GM21381 (cell line): ENCODE results near the gene IFIT5.
"Not testable (repeated sequence)": the region's sequence is repeated elsewhere in the genome, so short reads cannot be mapped to it uniquely, and the experiment has no call there.

Experiments
- ATAC-seq: cut with Tn5 transposase; IDR thresholded peaks from one replicate; pipeline ENCODE4 v1.9.1; 2021; ENCODE audit warnings: mild to moderate bottlenecking, moderate library complexity; ENCODE audit not compliant: unreplicated experiment

The IFIT5 gene

DNA sequence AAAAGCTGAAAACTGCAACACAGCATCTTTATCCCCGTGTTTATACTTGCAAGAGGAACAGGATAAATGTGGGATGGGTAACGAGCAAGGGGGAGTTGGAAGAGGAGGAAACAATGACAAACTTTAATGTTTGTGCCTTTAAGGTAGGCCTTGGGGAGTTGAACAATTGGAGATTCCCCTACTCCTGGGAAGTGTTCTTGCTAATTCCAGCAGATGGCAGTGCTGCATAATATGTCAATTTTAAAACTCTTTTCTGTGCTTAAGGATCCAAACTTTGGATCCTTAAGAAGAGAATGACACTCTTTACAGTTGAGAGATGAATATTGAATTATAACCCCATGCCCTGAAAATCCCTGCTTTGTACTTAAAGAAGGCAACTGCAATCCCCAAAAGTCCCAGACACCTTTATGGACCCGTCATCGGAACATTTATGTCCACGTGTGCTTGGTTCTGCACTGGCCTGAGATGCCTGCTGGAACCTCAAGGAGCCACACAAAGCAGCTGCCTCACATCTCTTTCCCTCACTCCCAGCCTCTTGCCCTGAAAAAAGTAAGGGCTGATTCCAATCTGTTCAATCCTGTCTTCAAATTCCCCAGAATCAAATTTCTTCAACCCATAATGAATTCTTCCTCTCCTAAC, 12.0 kb downstream of the IFIT5 start:
- ATAC-seq = no peak

DNA sequence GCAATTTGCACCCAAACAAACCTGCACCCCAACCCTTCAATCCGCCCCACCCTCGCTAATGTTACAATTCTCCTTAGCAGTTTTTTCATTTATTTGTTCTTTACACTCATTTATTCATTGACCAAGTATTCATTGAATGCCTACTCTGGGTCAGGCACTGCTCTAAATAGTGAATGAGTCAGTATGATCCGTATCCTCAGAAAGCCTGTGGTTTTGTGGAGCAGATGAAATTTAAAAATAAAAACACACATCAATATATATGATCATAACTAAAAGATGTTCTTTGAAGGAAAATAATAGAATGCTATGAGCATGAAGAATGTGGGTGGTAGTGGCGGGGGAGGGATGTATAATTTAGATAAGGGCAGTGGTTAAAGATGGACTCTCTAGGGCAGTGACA, 13.3 kb downstream of the IFIT5 start:
- no peak for ATAC-seq

DNA sequence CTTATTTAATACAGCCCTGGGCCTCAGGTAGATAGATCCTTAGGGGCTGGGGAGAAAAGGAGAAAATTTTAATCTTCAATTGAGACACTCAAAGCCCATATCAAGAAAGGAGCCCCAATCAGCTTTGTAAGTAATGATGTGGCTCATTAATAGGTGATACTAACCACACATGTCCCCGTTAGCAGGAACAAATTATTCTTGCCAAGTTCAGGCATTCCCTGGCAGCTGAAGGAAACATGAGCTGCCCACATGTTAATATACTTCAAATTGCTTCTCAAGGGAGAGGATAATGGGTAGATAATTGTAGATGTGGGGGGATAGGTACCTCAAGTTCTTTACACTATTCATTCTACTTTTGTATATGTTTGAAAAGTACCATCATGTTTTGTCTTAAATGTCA, 14.5 kb downstream of the IFIT5 start:
- no peak for ATAC-seq

DNA sequence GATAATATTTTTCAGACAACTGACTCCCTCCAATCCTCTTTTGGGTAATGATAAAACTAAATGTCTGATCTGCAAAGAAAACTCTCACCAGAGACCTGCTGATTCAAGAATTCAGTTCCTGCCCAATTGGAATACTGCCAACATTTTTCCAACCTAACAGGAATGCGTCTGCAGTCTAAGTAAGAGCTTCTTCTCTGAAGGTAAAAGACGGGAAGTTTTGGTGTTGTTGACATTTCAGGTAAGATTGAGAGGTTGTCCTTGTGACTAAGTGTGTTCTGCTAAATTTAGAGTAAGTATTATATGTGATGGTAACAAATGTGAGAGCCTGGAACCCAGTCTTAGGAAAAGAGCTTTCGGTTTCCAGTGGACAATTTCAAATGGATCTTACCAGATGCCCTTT, 17.6 kb downstream of the IFIT5 start:
- no peak for ATAC-seq

DNA sequence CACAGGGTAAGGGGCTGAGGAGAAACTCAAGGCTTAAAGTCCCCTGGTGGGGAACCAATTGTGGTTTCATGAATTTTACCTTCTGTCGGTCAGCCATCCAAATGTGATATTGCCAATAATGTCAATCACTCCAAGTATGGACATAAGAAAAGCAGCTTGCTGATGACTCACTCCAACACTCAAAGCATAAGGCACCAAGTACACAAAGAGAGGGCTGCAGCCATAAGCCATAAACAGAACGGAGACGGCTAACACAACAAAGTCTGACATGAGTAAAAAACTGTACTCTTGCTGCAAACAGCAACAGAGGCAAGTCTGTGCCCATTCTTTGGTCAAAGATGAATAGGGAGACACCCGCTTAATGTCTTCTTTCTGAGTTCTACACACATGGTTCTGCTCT, 24.2 kb downstream of the IFIT5 start:
- no peak for ATAC-seq

DNA sequence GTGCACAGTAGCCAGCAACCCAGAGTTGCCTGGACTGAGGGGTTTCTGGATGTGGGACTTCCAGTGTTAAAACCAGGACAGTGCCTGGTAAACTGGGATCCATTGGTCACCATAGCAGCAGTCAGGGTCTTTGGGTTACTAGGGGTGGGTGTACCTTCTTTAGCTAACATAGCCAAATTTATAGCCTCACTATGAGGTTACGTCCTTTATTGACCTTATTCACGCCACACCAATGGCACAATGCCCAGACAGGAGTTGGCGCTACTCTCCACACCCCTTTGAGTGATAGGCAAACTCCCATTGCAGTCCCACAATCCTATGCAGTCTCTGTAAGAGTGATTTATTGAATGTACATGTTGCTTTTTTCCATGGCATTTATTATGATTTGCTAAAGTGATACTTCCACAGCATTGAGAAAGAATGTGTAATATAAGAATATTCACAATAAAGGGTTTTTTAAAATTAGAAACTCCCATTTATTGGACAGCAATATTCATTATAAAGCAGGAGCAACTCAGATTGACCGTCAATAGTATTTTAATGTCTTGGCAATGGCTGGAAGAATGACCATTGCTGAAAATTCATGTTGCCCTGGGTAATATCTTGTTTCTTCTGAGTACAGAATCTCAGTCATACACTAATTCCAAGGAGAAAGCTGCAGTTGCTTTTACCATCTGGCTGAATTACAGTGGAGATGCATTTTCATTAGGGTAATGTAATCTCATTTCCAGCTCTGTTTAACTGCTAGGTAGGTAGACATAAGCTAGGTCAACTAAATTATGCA, 26.1 kb downstream of the IFIT5 start:
- no peak for ATAC-seq

DNA sequence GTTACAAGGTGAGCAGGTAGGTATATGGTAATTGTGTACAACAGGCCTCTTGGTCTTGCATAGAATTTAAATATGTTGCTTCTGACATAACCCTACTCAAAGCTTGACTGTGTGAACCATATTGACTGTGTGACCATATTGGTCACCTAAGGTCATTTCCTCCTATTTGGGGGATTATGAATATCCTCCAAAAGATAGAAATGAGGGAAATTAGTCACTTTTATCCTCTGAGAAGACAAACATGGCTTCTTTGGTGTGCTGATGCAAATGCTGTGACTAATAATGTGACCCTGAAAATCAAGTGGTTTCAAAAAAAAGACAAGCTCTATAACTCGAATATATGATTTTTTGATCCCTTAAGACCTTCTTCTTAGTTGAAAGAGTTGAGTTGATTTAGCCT, 27.9 kb downstream of the IFIT5 start:
- no peak for ATAC-seq

DNA sequence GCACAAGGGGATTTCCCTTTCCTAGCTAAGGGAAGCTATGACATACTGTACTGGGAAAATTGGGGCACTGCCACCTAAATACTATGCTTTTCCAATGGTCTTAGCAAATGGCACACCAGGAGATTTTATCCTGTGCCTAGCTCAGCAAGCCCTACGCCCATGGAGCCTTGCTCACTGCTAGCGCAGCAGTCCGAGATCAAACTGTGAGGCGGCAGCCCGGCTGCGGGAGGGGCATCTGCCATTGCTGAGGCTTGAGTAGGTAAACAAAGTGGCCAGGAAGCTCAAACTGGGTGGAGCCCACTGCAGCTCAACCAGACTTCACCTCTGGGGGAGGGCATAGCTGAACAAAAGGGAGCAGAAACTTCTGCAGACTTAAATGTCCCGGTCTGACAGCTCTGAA, 30.5 kb downstream of the IFIT5 start:
- ATAC-seq = not testable (repeated sequence)

DNA sequence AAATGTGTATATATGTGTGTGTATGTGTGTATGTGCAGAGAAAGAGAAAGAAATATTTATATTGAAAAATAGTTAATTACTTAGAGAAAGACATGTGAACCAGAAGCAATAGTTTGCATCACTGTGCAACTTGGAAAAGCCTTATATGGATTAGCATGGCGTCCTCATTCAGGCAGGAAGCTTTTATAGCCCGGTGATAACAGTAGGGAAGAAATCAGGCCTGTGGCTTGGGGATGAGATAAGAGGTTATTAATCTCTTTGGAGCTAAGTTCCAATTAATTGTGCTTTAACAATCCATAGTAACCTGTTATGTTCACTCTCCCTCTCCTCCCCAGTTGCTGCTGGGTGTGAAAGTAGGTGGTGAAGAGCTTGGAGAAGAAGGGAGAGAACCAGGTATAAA, 36.5 kb downstream of the IFIT5 start:
- ATAC-seq = no peak

DNA sequence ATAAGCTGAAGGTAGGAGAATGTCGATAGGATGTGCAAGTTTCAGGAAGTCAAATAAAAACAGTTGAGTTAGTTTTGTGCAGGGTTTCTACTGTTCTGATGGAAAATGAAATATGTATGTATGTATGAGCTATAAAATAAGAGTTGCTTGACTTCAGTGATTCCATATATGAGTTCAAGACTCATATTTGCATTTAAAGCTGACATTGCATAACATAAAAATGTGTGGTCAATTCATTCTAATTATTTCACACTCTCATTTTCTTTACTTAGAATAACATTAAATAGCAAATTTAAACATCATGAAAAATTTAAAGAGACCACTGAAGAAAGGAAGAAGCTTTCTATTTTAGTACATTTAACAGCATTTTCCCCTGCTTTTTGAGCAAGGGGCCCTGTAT, 37.8 kb downstream of the IFIT5 start:
- ATAC-seq = no peak

DNA sequence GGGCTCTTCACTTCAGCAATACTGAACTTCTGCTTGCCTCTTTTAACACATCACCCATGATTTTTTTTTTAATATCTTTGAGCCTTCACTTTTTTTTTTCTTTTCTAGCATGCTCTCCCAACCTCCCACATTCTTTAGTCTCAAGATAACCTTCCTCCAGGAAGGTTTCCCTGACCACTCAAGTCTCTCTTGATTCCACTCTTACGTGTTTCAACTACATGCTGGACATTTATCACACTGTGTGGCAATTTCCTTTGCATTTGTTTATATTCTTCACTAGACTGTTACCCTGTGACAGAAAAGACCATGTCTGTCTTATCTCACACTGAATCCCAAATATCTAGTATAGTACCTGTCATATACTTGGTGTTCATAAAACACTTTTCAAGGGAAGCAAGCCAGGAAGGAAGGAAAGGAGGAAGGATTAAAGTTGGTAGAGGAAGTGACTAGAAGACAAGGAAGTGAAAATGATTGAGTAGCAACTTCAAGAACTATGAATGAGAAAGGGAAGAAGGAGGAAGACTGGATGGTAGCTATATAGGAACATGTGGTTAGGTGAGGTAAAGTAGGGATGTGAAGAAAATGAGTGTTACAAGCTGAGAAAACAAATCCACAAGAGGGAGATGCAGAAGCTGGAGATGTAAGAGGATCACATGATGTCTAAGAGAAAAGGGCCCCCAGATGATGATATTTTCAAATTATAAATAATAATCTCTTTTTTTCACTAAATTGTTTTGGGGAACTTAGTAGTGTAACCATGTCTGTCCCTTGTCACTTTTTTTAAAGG, 40.4 kb downstream of the IFIT5 start:
- ATAC-seq = no peak

DNA sequence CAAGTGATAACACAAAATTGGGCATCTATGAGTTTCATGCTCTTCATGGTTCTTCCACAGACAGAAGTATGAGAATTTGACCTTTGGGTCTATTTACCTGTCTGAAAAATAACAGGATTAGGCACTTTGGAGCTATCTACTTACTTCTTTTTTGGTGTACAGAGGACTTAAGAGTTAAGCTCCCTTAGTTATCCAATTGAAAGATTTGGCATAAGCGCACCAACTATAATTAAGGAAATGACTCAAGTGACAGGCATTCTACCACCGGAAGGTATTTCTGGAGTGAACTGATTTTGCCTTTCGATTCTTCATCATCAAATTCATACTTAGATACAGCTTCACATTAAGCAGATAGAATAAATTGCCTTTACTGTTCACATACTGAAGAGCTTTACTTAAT, 43.9 kb downstream of the IFIT5 start:
- no peak for ATAC-seq

DNA sequence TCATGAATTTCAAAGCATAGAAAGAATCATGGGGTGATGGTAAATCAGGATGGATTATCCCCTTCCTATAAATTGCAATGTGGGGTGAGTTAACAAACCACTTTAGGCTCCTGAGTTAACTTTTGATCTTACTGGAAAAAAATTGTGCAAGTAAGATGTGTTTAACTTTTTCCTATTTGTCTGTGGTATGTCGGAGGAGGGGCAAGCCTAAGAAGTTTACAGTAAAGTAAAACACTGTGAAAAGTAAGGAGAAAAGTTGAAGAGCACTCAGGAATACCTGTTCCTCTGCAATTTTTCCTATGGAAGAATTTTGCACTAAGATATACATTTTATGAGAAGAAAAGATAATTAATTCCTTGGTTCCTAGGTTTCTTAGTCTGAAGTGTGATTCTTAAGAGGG, 44.4 kb downstream of the IFIT5 start:
- ATAC-seq = no peak

DNA sequence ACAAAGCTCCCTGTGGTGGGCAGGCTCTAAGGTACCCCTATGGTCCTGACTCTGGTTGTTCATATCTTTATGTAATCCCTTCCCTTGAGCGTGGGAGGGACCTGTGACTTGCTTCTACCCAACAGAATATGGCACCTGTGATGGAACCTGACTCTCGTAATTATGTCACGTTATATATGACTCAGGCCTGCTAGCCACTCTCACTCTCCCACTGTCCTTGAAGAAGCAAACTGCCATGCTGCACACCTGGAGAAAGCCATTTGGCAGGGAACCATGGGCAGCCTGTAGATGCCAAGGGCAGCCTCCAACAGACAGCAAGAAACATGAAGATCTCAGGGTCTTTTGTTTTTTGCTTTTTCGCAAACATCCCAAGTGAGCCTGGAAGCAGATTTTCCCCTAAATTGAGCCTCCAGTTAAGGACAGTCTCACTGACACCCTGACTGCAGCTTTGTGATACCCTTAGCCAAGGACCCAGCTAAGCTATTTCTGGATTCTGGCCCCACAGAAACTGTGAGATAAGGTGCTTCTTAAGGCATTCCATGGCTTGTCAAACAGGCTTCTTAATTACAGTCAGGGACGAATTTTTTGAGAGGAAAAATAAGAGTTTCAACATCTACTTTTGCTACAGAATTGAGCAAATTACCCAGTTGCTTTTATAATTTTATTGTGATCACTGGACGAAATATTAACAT, 49.6 kb downstream of the IFIT5 start:
- ATAC-seq = no peak

DNA sequence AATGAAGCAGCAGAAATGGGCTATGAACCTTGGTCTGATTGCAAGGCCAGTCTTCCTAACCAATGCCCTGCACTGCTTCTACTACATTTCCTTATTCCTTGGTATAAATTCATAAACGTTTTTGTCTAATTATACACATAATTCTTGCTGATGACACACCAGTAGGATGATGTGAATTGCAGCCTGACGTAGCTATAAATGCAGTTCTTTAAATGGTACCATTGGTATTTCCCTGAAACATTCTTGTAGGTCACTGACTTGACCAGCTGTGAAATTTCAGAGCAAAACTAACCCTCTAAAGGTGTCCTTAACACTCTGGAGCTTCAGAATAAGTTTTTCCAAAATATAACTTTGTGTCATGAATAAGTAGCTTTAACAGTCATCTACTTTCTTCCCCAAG, 50.8 kb downstream of the IFIT5 start:
- ATAC-seq = no peak

DNA sequence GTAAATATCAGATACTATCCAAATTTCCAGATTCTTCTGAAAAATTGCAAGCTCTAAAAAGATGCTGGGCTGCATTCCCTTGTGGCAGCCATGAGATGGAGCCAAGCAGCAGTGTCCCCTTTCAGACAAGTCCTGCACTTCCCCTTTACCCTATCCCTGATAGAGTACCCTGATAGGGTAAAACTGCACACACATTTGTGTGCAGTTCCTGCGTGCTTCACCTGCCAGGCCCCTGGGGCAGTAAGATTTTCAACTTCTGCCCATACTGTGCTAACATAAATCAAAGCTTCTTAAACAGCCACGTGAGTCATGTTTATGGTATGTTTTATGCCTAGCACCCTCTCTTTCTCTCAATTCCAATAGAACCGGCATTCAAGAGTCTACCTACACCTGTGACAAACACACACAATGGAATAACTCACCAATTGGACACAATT, 52.2 kb downstream of the IFIT5 start:
- no peak for ATAC-seq

DNA sequence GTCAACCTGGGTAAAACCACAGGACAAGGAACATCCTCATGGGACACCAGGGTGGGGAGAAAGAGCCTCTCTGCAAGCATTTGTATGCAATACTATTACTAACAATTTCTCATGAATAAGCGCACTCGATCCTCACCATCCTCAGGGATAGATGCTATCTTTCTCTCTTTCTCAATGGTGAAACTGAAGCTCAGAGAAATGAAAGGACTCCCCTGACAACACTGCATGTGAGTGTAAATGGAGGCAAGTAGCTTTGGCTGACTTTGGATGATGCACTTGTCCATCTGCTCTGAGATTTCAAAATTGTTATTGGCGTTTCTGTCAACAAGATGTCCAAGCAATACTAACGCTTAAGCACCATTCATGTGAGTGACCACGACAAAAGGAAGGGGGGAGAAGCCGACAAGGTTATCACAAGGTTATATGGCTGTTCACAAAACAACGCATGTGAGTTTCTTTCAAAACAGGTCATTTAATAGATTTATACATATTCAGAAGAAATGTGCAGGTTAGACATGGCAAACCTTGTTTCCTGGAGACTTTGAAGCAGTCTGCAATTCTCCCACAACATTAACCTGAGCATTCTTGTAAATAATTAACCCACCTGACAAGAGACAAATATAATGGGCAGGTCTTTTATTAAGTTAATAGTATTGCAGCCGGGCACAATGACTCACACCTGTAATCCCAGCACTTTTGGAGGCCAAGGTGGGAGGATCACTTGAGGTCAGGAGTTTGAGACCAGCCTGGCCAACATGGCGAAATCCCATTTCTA, 54.0 kb downstream of the IFIT5 start:
- ATAC-seq = no peak

DNA sequence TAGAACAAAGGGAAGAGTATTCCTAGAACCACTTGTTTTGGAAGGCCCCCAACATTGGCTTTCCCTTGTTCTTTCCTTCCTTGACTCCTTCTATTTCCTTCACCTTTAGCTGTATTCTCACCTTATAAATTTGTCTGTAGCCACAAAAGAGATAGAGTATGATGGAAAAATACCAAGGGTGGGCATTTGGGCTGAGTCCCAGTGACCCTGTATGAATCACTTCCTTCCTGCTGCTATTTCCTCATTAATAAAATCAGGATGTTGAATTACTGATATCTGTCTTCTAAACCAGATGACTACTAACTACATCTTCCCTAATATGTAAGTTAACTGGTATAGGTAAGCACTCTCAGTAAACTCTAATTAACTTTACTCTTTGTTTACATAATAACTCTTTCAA, 55.1 kb downstream of the IFIT5 start:
- ATAC-seq = no peak
